GM18909 (cell line): ENCODE results near the gene HTR1B.
A peak's percentile ranks its signal among the peaks of the same experiment; 100 is the strongest.

Experiments
- ATAC-seq: cut with Tn5 transposase; IDR thresholded peaks from one replicate; pipeline ENCODE4 v1.9.1; 2021; ENCODE audit warnings: mild to moderate bottlenecking; ENCODE audit not compliant: unreplicated experiment, poor library complexity

HTR1B gene, protein sequence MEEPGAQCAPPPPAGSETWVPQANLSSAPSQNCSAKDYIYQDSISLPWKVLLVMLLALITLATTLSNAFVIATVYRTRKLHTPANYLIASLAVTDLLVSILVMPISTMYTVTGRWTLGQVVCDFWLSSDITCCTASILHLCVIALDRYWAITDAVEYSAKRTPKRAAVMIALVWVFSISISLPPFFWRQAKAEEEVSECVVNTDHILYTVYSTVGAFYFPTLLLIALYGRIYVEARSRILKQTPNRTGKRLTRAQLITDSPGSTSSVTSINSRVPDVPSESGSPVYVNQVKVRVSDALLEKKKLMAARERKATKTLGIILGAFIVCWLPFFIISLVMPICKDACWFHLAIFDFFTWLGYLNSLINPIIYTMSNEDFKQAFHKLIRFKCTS

DNA sequence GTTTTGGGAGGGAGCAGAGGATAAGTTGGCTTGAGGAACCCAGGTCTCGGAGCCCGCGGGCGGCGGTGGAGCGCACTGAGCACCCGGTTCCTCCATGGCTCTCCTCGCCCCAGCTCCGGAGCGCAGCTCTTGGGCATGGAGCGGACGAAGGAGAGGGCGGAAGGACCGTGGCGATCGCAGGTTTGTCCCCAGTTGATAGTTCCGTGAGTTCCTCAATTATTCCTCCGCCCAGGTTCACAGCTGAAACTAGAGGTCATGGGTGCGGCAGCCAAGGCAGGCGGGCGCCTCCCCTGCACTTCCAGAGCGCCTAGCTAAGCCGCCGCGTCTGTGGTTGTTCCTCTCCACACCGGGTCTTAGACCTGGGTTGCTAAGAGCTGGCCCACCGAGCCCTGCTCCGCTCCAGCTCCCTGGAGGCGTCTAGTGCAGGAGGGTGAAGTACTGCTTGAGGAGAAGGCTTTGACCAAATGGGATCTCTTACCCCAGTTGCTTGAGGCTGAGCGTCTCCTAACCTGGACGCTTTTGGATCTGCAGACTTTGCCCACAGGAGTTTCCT, at the start of gene HTR1B:
Gene HTR1B, minus strand, starts transcription at position 184 of the 553 bp plus-strand sequence. Its CDS starts 88 bp downstream, at position 96.
- ATAC-seq, result no peak

GRCh38 chr6:77512554-77512953, 49.3 kb upstream of the HTR1B start:
- no peak for ATAC-seq

- no peak for ATAC-seq
Measured at GRCh38 chr6:77511860-77512259, 48.6 kb upstream of the HTR1B start.

- no peak for ATAC-seq
Measured at GRCh38 chr6:77502981-77503380, 39.7 kb upstream of the HTR1B start.

GRCh38 chr6:77492530-77492929, 29.2 kb upstream of the HTR1B start:
- no peak for ATAC-seq

DNA sequence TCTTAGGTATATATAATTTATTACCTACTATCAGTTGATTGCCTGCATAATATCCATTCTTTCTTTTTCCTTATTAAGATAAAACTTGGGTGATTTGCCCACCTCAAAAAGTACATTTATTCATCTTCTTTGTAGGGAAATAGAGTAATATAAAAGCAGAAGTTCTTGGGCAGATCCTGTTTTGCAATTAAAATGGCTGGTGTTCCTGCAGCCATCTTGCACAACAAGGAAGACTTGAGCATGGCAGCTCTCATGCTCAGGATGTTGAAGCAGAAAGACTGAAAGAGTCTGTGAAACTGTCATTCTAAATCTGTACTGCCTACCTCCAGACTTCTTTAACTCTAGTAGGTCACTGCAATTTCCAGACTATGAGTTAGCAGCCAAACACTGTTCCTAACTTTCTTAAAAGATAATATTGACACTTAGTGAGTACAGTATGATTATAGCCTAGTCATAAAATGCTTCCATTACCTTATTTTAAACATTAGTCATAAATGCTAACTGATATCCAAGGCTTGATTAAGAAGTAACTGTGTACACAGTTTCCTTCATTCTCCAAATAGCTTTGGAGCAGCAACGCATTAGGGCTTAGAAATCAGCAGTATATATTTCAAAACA, 24.6 kb upstream of the HTR1B start:
- no peak for ATAC-seq

- no peak for ATAC-seq
Measured at GRCh38 chr6:77482981-77483380, 19.7 kb upstream of the HTR1B start.

- no peak for ATAC-seq
Measured at GRCh38 chr6:77474973-77475372, 11.7 kb upstream of the HTR1B start.

GRCh38 chr6:77474286-77474956, 11.1 kb upstream of the HTR1B start:
- no peak for ATAC-seq

GRCh38 chr6:77470983-77471382, 7.7 kb upstream of the HTR1B start:
- ATAC-seq, result no peak

DNA sequence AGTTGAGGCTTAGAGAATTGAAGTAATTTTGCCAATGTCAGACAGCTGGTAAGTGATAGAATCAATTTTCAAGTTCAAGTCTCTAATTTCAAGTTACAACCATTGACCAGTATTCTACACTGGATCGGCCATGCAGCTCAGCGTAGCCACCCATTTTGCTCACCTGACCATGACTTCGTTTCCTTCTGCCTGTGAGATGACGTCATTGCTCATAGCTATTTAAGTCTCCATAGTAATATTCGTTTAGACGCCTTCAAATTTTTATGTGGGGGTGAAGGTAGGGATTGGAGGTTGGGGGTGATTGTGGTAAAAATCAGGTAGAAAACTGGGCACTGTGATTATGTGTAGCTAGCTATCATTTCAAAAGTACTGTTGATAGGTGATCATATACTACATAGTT, 5.6 kb upstream of the HTR1B start:
- no peak for ATAC-seq

- peak; percentile 70 for ATAC-seq
Measured at GRCh38 chr6:77466451-77467437, 3.5 kb upstream of the HTR1B start.

GRCh38 chr6:77466055-77466450, 2.8 kb upstream of the HTR1B start:
- ATAC-seq, result peak; percentile 87

GRCh38 chr6:77464495-77464867, 1.2 kb upstream of the HTR1B start:
- no peak for ATAC-seq

GRCh38 chr6:77463861-77464494, 687 bp upstream of the HTR1B start:
- no peak for ATAC-seq

DNA sequence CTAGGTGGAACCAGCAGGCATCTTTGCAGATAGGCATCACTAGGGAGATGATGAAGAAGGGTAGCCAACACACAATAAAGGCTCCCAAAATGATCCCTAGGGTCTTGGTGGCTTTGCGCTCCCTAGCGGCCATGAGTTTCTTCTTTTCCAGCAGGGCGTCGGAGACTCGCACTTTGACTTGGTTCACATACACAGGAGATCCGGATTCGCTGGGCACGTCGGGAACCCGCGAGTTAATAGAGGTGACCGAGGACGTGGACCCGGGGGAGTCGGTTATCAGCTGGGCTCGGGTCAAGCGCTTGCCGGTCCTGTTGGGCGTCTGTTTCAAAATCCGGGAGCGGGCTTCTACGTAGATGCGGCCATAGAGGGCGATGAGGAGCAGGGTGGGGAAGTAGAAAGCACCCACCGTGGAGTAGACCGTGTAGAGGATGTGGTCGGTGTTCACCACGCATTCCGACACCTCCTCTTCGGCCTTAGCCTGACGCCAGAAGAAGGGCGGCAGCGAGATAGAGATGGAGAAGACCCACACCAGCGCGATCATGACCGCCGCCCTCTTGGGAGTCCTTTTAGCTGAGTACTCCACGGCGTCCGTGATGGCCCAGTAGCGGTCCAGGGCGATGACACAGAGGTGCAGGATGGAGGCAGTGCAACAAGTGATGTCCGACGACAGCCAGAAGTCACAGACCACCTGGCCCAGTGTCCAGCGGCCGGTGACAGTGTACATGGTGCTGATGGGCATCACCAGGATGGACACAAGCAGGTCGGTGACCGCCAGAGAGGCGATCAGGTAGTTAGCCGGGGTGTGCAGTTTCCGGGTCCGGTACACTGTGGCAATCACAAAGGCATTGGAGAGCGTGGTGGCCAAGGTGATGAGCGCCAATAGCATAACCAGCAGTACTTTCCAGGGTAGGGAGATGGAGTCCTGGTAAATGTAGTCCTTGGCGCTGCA, 658 bp downstream of the HTR1B start:
- ATAC-seq, result no peak

DNA sequence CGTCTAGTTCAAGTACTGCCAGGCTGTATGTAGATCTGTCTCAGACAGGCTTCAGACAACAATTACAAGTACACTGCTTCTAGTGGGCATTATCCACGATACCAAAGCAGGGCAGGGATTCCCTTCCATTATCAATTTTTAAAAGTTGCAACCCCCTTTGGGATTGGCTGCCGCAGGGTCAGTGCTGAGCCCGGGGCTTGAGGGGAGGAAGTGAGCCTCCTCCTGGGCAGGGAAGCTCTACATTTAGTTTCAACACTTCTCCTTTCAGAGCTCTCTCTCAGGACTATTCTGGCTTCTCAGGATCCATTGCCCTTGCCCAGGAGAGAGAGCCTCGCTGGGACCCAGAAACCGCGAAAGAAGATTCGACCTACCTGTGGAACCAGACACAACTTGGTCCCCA, 1.5 kb downstream of the HTR1B start:
- no peak for ATAC-seq

DNA sequence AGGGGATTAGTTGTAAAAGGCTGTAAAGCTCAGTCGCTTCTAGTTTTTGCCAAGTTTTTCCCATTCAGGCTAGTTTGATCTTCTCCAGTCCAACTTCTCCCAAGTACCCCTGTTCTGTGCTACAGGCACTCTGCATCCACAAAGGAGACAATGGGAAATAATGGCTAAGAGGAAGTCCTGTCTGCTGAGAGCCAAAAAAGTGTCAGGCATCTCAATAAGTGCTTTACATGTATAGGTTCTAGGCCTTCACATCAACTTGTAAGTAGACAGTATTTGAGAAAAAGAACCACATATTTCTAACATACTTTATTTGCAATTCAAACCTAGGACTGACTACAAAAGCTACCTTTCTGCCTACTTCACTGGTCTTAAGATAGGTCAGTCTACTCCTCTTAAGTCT, 4.9 kb downstream of the HTR1B start:
- ATAC-seq, result no peak
